M059J (cell line): Measurements from ENCODE around the gene GRAMD1B. TPM values are rescaled to one million over a fixed set of nuclear protein-coding genes. Genes with fewer than 3 reads are reported as not detected.
"Not testable (repeated sequence)": the region's sequence is repeated elsewhere in the genome, so short reads cannot be mapped to it uniquely, and the experiment has no call there.

Experiments
- DNase-seq: peaks from one replicate; pipeline ENCODE4 v3.0.0-alpha.2; 2012; ENCODE audit warnings: low read depth
- total RNA-seq: library from RNA; depleted of rRNA; stranded (reverse); fragments of >200 nt; shearing (Covaris generic); gene quantifications from 2 replicates; pipeline ENCODE4 v1.2.3, GENCODE V29; 2014

GRAMD1B gene
- total RNA-seq, 1 experiment from 2014 or later, result 41.5 TPM

DNA sequence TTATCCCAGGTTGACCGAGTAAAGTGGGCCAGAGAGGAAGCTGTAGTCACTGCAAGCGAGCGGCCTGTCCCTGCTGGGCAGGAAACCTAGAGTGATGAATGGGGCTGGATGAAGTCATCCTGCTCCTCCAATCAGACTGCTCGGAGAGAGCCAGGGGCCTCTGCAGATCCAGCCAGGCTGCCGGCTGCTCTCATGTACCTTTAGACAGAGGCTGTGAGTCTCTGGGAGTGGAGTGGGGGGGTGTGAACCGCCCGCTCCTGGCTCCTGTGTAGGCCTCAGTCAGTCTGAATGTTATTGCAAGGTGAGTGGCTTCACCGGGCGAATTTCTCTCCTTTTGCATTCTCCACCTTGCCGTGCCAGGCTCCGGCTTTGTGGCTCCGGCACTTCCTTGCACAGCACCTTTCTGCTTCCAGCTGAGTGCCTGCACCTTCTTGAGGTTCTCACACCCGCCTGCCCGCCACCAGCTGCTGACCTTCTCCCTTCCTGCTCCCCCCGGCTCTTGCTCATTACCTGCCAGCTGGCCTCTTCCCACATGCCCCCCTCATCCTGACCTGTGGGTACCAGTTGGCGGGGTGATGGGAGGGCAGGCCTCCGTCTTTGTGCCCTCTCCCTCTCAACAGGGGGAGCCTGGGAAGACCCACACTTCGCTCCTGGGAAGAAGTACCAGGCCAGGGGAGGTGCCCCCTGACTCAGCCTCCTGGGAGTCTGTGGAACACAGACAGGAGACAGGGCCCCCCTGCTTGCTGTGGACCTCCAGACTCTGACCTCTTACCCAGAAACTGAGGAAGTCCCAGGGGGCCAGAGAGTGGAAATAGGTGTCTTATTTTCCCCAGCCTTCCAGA, 79.9 kb downstream of the GRAMD1B start:
- peak; percentile 52 for DNase-seq

DNA sequence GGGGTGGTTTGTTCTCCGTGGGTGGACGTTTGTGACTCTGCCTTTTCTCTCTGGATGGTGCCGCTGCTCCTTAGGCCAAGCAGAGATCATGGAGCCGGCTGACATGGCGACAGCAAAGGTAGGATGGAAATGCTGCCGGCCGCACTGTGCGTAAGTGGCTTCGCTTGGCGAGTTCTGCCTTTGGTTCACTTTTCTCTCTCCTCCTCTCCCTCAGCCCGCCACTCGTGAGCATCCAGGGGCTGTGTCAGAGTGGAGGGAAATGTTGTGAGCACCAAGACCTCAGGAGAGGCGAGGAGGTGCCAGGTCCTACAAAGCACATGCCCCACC, 80.5 kb downstream of the GRAMD1B start:
- DNase-seq, result no peak

DNA sequence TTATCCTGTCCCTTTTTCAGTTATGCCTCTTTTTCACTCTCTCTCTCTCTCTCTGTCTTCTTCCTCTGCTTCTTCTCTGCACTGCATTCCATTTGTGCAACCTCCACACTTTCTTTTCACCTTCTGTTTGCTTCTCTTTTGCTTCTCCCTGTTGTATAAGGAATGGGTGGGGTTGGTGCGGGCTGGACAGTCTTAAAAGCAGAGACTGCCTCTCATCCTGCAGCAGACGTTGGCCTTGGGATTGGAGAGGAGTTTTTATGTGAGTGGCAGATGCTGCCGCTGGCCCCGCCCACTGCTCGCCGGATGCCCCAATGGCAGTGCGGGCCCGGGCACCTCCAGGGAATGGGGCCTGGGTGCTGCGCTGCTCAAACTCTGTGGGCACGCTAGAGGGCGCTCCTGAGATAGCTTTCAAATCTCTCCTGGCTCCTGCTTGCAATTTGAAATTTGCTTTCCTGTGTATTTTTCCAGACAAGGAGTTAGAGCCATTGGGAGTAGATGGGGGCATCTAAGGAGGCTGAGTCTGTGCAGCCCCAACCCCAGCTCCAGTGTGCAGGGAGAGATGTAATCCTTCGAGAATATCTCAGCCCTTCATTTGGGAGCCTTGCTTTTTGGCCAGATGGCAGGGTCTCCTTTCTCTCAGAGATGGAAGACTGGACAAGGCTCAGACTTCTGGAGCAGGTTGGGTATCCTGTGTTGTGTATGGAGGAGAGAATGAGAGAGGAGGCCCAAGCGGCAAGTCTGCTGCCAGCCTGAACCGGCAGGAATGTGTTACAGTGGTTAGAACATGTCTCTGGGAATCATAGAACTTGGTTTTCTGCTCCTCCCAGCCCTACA, 81.2 kb downstream of the GRAMD1B start:
- peak; percentile 89 for DNase-seq

DNA sequence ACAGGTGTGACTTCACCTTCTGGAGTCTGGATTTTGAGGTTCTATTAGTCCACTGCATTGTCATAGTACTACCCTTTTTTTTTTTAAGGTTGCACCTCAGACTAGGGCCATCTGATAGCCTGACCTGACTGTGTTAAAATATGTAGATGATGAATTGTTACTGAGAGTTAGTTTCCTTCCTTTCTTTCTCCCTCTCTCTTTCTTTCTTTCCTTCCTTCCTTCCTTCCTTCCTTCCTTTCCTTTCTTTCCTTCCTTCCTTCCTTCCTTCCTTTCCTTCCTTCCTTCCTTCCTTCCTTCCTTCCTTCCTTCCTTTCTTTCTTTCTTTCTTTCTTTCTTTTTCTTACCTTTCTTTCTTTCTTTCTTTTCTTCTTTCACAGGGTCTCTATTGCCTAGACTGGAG, 83.2 kb downstream of the GRAMD1B start:
- not testable (repeated sequence) for DNase-seq

DNA sequence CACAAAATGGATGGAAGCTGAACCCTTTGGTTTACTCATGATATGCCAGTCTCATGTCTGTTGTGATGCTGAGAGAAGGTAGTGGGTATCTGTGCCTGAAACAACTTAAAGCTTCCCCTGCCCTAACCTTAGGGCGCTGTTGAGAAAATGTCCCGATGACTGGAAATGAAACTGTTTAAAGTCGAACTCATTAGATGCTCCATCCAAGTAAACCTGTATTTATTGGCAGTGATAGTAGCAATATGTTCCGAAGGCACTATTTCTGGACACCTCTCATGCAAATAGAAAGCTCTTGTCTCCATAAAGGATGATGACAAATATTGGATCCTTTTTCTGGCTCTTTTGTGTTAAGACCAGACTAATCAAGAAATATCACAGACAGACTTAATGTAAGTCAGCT, 86.2 kb downstream of the GRAMD1B start:
- DNase-seq, result no peak

DNA sequence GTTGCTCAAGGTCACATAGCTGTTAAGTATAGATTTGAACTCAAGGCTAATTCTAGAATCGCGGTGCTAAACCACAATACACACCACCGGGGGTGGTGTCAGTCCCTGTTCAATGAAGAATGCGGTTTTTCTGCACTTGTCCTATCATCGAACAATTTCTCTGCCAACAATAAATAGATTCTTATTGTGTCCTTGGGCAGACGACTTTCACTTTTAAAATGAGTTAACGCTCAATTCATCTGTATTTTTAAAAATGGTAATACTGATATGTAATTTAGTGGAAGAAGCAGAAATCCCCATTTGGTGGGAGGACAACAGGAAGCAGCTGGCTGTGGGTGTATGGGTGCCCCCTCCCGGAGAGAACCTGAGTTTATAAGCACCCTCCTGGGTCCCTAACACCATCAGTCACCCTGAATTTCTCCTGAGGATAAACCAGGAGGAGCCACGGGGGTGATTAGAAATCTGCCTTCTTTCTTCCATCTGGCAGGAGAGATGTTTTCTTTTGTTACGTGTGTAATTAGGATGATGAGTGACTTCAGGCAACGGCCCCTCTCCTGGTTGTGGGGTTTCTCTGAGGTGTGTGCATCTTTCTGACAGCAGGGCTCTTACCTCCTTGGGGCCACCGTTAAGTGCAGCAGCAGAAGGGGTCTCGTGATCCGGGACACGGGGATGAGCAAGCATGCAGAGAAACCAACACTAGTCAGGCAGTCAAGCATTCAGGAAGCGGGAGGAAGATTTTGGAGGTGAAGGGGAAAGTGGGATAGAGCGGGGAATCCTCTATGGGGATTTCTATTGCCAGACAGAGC, 87.7 kb downstream of the GRAMD1B start:
- DNase-seq, result no peak

DNA sequence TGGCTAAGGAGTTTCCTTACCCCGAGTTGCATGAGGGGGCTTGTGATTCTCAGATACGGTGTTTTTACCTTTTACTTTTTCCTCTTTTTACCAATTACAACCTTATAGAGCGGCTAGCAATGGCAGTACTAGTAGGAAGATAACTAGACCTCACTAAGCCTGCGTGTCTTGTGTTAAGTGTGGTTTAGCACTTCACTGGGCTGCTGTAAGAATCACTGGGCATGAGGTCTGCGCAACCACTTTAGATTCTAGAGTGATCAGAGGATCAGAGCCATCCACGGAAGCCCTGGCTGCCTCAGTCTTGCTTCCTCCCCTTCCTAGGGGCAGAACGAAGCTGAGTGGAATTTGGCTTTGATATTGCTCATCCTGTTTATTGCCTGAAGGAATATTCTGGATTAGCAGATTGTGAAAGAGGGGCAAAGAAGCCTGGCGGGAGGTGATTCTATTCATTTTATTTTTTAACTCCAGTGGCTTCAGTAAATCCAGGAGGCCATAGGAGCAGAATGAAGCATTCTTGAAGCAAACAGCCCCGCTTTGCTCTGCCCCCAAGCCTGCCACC, 88.5 kb downstream of the GRAMD1B start:
- DNase-seq, result peak; percentile 57

DNA sequence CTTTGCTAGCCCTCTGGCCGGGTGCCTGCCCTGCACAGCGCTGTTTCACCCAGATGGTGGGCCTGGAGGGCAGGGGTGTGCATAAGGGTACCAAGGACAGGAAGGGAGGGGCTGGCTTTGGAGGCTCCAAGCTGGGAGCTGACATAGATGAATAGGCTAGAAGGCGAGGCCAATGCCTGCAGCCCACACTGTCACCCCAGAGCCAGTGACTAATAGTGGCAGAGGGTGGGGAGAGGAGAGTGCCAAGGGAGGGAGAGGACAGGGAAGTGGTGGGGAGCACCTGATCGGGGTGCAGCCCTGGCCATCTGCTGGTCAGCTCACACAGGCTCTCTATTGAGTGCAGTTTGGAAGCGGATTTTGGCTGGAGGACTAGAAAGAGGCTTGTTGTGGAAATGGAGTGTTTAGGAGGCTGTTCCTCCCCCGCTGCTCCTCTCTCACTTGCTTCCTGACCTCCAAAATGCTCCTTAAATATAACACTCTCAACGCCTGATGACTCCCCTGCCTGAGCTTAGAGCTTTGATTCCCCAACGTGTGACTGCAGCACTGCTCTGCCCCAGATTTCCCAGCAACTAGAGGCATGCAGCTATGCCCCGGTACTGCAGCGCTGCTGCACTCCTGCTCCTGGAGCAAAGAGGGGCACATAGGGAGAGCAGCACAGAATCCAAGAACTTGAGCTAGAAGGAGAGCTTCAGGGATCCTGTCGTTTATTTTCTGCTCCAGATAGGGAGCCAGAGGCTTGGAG, 89.2 kb downstream of the GRAMD1B start:
- peak; percentile 77 for DNase-seq

DNA sequence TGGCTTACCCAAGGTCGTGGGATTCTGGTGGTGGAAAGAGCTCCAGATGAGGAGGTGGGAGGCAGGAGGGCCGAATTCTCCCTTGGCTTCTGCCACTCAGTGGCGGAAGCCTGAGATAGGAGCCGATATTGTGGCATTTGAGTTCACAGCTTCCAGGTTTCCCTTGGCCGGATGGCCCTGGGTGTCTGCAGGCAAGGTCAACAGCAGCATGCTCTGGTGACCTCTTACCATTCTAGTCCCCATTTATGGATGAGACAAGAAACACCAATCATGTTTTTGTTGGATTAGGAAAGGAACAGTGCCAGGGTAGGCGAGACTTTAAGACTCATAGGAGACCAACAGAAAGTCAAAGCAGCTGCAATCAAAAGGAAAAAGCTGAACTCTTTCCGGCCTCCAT, 89.7 kb downstream of the GRAMD1B start:
- no peak for DNase-seq

DNA sequence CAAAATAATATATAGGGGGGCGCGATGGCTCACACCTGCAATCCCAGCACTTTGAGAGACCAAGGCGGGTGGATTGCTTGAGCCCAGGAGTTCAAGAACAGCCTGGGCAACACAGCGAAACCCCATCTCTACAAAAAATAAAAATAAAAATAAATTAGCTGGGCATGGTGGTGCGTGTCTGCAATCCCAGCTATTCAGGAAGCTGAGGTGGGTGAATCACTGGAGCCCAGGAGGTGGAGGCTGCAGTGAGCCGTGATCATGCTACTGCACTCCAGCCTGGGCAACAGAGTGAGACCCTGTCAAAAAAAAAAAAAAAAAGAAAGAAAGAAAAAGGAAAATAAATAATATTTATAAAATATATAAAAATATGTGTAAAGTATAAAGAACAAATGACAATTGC, 90.4 kb downstream of the GRAMD1B start:
- peak; percentile 22 for DNase-seq

DNA sequence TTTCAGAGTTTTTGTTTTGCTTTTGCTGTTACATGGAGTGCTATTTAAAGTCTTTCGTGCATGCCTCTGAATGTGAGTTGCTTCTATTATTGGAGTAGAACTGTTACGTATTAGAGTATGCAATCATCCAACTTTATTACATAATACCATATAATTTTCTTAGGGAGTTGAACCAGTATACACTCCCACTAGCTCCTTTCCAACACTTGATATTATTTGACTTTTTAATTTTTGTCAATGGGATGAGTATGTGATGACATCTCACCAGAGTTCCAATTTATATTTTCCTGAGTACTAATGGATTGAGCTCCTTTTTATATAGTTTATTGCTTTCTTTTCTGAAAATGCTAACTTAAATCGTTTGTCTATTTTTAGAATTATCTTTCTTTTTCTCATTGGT, 90.9 kb downstream of the GRAMD1B start:
- DNase-seq, result no peak

DNA sequence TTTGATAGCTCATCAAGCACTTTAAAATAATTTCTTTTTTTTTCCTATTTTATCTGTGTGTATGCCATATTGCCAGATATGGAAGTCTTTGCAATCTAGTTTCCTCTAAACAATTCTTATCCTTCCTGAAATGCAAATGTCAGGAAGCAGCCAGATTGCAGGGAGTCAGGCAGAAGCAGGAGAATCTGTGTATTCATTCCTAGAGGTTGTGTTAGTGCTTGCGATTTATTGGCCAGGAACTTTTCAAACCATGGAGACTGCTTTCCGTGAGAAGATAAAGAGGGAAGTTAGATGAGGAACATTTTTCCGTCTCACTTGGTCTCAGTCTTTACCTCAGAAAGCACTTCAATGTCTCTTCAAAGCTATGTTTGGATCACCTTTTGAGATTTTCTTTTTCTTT, 91.9 kb downstream of the GRAMD1B start:
- DNase-seq, result no peak

DNA sequence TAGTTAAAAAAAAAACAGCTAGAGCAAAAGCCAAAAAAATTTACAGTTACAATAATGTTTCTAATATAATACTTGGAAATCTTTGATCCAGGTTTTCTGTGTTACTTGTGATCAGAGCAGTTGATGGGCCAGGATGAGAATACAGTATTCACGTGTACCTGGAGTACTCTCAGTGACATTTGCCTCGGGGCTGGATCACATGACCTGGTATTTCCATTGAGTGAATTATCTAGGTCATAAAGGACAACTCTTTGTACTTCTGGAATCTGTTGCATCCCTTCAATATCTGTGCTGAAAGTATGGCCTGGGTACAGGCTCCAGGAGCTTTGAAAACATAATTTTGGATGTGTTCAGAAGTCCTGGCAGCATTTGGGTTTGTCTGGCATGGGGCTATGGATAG, 93.5 kb downstream of the GRAMD1B start:
- no peak for DNase-seq

DNA sequence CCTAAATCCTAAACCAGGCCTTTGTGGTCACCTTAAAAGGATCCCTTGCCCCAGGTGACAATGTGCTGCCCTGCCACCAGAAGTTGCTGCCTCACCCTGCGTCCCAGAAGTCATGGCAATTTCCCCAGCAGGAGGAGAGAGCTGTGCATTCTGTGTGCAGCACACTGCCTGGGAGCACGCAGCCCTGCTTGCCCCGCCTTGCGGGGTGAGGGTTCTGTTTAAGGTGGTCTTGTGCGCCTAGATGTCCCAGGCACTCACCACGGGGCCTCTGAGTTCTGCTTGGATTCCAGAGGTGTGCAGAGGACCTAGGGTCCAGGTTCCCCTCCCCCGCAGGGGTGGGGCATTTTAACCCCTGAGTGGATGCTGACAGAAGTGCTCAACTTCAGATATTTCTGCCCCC, 95.0 kb downstream of the GRAMD1B start:
- DNase-seq, result no peak

DNA sequence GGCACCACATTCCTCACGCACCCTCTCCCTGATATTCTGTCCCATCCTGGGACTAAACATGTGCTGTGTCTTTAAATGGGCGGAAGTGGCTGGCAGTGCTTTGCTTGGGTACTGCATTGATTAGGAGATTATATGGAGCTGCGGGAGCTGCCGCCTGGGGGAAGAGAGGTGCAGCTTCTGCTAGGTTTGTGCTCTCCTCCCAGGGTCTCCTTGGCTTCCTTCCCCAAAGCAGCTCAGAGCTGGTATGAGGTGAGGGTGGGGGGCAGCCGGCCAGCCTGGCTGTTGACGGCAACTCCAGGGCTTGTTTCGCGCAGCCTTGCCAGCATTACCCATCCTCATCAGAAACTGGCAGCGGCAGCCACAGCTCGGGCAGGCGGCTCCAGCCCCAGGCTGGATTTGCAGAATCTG, 95.4 kb downstream of the GRAMD1B start:
- DNase-seq, result no peak

DNA sequence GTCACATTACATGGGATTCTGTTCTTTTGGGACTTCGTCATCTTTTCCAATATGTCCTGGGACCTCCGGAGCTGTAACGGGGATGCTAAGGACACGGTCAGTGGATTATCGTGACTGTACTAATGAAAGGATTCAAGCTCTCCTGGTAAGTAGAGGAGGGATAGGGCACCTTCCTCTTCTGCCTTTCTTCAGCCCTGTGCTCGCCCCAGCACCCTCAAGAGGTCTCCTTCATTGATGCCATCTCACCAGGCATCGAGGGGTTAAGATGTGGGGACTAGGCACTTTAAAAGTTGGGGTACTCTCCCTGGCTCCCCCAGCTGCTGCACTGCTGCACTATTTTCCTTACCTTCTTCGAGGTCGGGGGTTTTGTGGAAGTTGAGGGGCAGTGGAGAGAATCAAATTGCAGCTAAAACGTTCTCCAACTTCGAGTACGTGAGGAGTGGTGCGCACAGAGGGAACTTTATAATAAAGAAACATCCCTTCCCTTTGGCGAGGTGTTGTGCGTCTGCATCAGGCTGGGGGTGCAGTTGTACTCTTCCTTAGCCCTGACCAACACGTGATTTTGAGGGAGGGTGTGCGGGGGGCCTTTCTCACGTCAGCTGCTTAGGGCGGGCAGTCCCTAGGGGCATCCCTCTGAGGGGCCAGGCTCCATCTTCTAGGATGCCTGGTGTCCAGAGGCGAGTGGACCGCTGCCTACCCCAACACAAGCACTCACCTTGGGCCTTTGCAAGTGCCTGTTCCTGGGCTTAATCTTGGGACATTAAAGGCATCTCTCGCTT, 96.1 kb downstream of the GRAMD1B start:
- DNase-seq, result no peak

DNA sequence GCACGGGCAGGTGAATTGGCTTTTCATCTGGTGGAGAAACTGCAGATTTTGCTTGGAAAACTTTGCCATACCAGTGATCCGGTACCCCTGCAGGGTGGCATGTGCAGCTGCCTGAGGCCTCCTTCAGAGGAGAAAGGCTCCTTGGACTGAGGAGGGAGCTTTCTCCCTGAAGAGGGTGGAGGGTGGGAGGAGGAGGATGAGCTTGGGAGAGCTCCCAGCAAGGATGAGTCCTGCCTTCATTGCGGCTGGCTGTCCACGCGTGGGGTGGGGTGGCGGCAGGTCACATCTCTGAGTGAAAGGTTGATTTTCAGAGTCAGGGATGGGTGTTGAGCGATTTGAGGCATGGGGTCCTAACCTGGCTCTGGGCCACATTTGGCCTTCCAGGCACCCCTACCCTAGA, 96.8 kb downstream of the GRAMD1B start:
- no peak for DNase-seq

DNA sequence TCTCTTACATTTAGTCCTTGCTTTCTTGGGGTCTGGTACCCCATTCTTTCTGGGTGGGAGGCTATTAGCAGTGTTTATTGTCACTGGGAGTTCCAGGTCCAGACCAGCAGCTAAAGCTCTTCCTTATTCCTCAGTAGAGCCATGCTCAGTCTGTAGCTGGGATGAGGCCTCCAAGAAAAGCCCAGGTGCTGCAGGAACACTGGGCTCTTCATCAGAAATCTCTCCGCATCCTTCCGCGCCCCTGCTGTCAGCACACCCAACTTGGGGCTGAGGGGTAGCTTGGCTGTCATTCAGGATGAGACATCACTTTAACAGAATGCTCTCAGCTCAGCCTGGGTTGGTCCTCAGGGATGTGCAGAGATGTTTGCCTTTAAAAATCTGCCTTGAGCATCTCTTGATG, 97.5 kb downstream of the GRAMD1B start:
- no peak for DNase-seq

DNA sequence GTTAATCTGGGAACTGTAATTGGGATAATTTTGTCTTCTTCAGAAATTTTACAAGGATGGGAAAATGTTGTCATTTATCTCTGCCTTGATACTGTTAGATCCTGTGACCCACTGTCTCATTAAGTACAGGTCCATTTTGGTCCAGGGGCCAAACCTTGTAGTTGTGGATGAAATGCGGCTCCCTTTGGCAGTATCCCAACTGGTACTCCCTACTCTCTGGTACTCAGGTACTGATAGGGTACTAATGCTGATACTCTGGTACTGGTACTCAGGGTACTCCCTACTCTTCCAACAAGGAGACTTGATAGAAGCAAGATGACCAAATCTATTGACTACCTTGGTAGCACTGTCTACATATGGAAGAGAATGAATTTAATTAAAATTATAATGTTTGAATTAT, 97.9 kb downstream of the GRAMD1B start:
- DNase-seq, result no peak

DNA sequence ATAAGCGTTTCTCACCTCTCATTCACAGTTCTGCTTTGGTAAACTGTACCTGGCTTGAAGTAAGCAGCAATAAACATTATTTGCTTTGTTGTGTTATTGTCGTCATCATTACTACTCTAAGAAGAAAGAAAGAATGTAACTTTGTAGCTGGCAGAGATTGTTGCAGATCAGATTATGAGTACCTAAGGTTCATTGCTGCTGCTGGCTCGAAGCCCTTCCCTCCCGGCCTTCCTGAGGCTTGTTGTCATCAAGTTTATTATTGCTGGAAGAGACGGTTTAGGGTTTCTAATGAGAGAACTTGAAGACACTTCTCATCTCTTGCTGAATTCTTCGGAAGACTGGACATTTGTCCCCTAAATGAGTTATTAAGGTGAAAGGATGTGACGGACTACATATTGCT, 101.3 kb downstream of the GRAMD1B start:
- DNase-seq, result no peak

DNA sequence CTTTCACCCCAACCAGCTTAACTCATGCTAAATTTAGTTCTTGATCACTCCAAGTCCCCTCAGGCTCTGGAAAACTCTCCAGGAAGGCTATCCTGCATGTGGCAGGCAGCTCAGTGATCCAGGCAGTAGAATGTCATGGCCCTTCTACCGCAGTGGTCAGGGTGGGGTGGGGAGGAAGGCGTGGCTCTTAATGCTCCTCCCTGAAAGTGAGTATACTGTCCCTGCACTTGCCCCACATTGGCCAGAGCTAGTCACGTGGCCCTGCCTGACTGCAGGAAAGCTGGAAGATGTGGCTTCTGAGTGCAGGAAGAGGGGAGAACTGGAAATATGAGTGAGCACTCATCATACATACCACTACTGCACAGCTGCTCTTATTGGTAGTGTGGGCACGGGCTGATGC, 102.1 kb downstream of the GRAMD1B start:
- DNase-seq, result peak; percentile 64
